Cardiac fibroblast (primary cell): ENCODE data around the gene BMP8B.
A peak's percentile ranks its signal among the peaks of the same experiment; 100 is the strongest.

Source experiments
- DNase-seq, 2 donors: peaks; one replicate each; pipeline versions ENCODE4 v3.0.0 to v3.0.0-alpha.2; 2010; ENCODE audit warnings: low read depth in 2 of 2
- H3K4me3 ChIP-seq, 2 donors: replicated peaks in 1 of 2; 1 replicate in 1 of 2; 2 replicates in 1 of 2; pipeline ENCODE4 v1.5.1; 2011; ENCODE audit warnings: low read depth in 2 of 2, low read length in 2 of 2, mild to moderate bottlenecking in 2 of 2, moderate library complexity in 1 of 2
- TF ChIP-seq, protein P1 (sequence below): IDR thresholded peaks from one replicate; pipeline ENCODE4 v1.5.1; 2011; ENCODE audit warnings: low read depth, mild to moderate bottlenecking, low read length, inconsistent platforms

Gene BMP8B

DNA sequence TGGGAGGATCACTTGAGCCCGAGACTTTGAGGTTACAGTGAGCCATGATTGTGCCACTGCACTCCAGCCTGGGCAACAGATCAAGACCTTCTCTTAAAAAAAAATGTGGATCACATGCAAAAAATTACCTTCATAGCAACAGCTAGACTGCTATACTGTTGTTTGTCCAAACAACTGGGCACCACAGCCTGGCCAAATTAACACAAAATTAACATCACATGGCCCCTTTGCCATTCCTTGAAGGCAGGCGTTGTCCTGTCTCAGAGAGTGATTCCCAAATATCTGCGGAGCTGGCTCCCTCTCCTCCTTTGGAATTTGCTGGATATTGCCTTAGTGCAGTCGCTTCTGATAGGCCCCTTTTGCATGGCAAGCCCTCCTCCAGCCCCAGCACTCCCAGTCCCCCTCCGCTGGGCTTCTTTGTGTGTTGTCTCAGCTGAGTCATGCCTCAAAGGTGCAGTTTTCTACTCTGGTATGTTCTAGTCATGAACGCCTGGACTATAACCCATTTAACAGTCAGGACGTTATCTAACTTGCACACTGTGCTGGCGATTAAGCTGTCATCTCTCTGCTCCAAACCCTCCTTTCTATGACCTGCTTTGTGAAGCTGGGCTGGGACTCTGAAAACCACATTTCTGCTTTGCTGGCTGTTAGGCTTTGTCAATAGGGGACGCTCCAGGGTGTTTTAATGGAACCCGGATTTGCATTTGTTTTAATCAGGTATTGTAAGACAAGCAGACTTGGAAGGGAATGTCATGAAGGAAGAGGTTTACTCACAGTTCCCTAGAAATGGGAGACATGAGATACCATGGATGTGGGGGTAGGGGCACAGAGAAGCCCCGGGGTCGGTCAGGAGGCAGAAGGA is 77.3 kb downstream of the BMP8B start:
- H3K4me3 ChIP-seq: no peak overlapping the region
- peak; percentile 17 to 78 for DNase-seq
- TF ChIP-seq, protein P1, sequence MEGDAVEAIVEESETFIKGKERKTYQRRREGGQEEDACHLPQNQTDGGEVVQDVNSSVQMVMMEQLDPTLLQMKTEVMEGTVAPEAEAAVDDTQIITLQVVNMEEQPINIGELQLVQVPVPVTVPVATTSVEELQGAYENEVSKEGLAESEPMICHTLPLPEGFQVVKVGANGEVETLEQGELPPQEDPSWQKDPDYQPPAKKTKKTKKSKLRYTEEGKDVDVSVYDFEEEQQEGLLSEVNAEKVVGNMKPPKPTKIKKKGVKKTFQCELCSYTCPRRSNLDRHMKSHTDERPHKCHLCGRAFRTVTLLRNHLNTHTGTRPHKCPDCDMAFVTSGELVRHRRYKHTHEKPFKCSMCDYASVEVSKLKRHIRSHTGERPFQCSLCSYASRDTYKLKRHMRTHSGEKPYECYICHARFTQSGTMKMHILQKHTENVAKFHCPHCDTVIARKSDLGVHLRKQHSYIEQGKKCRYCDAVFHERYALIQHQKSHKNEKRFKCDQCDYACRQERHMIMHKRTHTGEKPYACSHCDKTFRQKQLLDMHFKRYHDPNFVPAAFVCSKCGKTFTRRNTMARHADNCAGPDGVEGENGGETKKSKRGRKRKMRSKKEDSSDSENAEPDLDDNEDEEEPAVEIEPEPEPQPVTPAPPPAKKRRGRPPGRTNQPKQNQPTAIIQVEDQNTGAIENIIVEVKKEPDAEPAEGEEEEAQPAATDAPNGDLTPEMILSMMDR: no peak

DNA sequence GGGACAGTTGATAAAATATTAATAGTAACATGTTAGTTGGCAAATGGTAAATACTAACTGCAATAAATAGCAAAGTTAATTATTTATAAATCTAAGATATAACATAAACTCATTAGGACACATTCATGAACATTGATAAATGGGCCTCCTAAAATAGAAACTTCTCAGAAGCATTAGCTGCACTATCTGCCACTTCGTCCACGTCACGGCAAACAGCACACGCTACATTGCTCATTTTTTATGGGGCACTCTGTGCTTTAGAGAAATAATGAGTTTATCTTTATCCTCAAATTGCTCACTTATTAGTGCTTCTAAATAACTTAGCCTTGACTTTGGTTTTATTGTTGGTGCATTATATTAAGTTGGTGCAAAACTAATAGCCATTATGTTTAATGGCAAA is 81.2 kb downstream of the BMP8B start:
- TF ChIP-seq, protein P1: no peak
- H3K4me3 ChIP-seq: no peak overlapping the region
- DNase-seq: no peak
